Measurements from ENCODE around the gene LDLRAD3. TPM values are rescaled to one million over a fixed set of nuclear protein-coding genes. Genes with fewer than 3 reads are reported as not detected.

LDLRAD3 gene
- polyA plus RNA-seq, 1 donor (not counting 4 experiments of a cell fraction or from before 2014, with no cell fraction given): 13.1 TPM

- no peaks in the 10 kb centered on the region for H3K79me2 ChIP-seq (ENCODE audit: control insufficient read depth, insufficient read depth, low read length)
- dilution Hi-C loops (cut with MboI; ENCODE audit: extremely low pct_ligation_motif_present, low sequenced_read_pairs): no loop called here
- TF ChIP-seq EZH2 (IDR thresholded peaks at IDR 0.05; ENCODE audit: low read length) (no peak), CTCF (optimal IDR thresholded peaks at IDR 0.05 in 1 of 3, IDR thresholded peaks at IDR 0.05 in 1 of 3, conservative IDR thresholded peaks at IDR 0.05 in 1 of 3; ENCODE audit: extremely low read depth in 1 of 3, insufficient read depth in 2 of 3, low read length in 3 of 3) (no peak)
- H3K4me1 ChIP-seq (ENCODE audit: control insufficient read depth, extremely low read depth, insufficient read depth, low read length): peaks cover 23% of the 10 kb centered on the region
- no peak overlapping the region for H3K9ac ChIP-seq (ENCODE audit: control insufficient read depth, extremely low read depth, insufficient read depth, low read length)
- no peak overlapping the region for H2AFZ ChIP-seq (ENCODE audit: control insufficient read depth, low read length)
- H3K9me3 ChIP-seq (ENCODE audit: control insufficient read depth, low read depth, low read length): no peaks in the 10 kb centered on the region
- H3K9me1 ChIP-seq (ENCODE audit: control insufficient read depth, extremely low read depth, insufficient read depth, low read length): no peaks in the 10 kb centered on the region
- H3K27me3 ChIP-seq (ENCODE audit: control insufficient read depth, extremely low read depth, insufficient read depth, low read length): no peaks in the 10 kb centered on the region
- H3K4me2 ChIP-seq (ENCODE audit: control insufficient read depth, extremely low read depth, insufficient read depth, low read depth, low read length): no peak overlapping the region
- DNase-seq (ENCODE audit: low read depth, low spot score) (no peak), FAIRE-seq (no peak)
- H3K27ac ChIP-seq (ENCODE audit: control insufficient read depth, insufficient read depth, low read length): no peak overlapping the region
- H3K4me3 ChIP-seq (ENCODE audit: control insufficient read depth in 2 of 3, extremely low read depth in 1 of 3, insufficient read depth in 2 of 3, low read depth in 1 of 3, low read length in 3 of 3): no peak overlapping the region
- H3K36me3 ChIP-seq (ENCODE audit: control insufficient read depth in 2 of 2, extremely low read depth in 1 of 2, insufficient read depth in 2 of 2, low read length in 2 of 2): no peaks in the 10 kb centered on the region
- no peaks in the 10 kb centered on the region for H4K20me1 ChIP-seq (ENCODE audit: control insufficient read depth, extremely low read depth, insufficient read depth, low read length)
These were observed 183.7 kb downstream of the LDLRAD3 start for GRCh38 chr11:36127550-36127949.

GRCh38 chr11:36129955-36130354 is 186.1 kb downstream of the LDLRAD3 start:
- Histone ChIP-seq H3K4me2 (ENCODE audit: control insufficient read depth, extremely low read depth, insufficient read depth, low read depth, low read length) (peak overlapping the region; percentile 55), H3K4me1 (ENCODE audit: control insufficient read depth, extremely low read depth, insufficient read depth, low read length) (peaks cover 19% of the 10 kb centered on the region), H3K4me3 (ENCODE audit: control insufficient read depth in 2 of 3, extremely low read depth in 1 of 3, insufficient read depth in 2 of 3, low read depth in 1 of 3, low read length in 3 of 3) (no peak overlapping the region), H3K9me3 (ENCODE audit: control insufficient read depth, low read depth, low read length) (no peaks in the 10 kb centered on the region), H3K9ac (ENCODE audit: control insufficient read depth, extremely low read depth, insufficient read depth, low read length) (no peak overlapping the region), H4K20me1 (ENCODE audit: control insufficient read depth, extremely low read depth, insufficient read depth, low read length) (no peaks in the 10 kb centered on the region), H3K36me3 (ENCODE audit: control insufficient read depth in 2 of 2, extremely low read depth in 1 of 2, insufficient read depth in 2 of 2, low read length in 2 of 2) (no peaks in the 10 kb centered on the region), H3K79me2 (ENCODE audit: control insufficient read depth, insufficient read depth, low read length) (no peaks in the 10 kb centered on the region), H3K27ac (ENCODE audit: control insufficient read depth, insufficient read depth, low read length) (no peak overlapping the region), H2AFZ (ENCODE audit: control insufficient read depth, low read length) (no peak overlapping the region), H3K9me1 (ENCODE audit: control insufficient read depth, extremely low read depth, insufficient read depth, low read length) (no peaks in the 10 kb centered on the region), H3K27me3 (ENCODE audit: control insufficient read depth, extremely low read depth, insufficient read depth, low read length) (no peaks in the 10 kb centered on the region)
- dilution Hi-C loops (cut with MboI; ENCODE audit: extremely low pct_ligation_motif_present, low sequenced_read_pairs): no loop called here
- no peak for TF ChIP-seq CTCF (optimal IDR thresholded peaks at IDR 0.05 in 1 of 3, IDR thresholded peaks at IDR 0.05 in 1 of 3, conservative IDR thresholded peaks at IDR 0.05 in 1 of 3; ENCODE audit: extremely low read depth in 1 of 3, insufficient read depth in 2 of 3, low read length in 3 of 3)
- TF ChIP-seq EZH2 (IDR thresholded peaks at IDR 0.05; ENCODE audit: low read length): no peak
- DNase-seq (ENCODE audit: low read depth, low spot score) (no peak), FAIRE-seq (no peak)

All from keratinocyte (primary cell).